ENCODE results near the gene SORBS1.

- TF ChIP-seq CTCF (IDR thresholded peaks at IDR 0.05) = no peak
- TF ChIP-seq EZH2 (IDR thresholded peaks at IDR 0.05) = no peak
Observed at GRCh38 chr10:95303535-95303934, 257.6 kb downstream of the SORBS1 start.

All from neural progenitor cell (in vitro differentiated cells).